Measurements from ENCODE around the gene NSMCE1.

- TF ChIP-seq, protein P1, sequence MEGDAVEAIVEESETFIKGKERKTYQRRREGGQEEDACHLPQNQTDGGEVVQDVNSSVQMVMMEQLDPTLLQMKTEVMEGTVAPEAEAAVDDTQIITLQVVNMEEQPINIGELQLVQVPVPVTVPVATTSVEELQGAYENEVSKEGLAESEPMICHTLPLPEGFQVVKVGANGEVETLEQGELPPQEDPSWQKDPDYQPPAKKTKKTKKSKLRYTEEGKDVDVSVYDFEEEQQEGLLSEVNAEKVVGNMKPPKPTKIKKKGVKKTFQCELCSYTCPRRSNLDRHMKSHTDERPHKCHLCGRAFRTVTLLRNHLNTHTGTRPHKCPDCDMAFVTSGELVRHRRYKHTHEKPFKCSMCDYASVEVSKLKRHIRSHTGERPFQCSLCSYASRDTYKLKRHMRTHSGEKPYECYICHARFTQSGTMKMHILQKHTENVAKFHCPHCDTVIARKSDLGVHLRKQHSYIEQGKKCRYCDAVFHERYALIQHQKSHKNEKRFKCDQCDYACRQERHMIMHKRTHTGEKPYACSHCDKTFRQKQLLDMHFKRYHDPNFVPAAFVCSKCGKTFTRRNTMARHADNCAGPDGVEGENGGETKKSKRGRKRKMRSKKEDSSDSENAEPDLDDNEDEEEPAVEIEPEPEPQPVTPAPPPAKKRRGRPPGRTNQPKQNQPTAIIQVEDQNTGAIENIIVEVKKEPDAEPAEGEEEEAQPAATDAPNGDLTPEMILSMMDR (IDR thresholded peaks at IDR 0.05) = no peak
- TF ChIP-seq POLR2A (IDR thresholded peaks at IDR 0.05) = no peak
Observed at GRCh38 chr16:27264151-27264550, 4.4 kb downstream of the NSMCE1 start.
